Measurements from ENCODE around the gene PLCB1.

- TF ChIP-seq CTCF (conservative IDR thresholded peaks at IDR 0.05; ENCODE audit: low read depth, low read length) (no peak), EZH2 (IDR thresholded peaks at IDR 0.05; ENCODE audit: borderline replicate concordance, low read depth, low read length, poor library complexity, severe bottlenecking) (no peak)
Measured at GRCh38 chr20:8844179-8844578, 712.1 kb downstream of the PLCB1 start.
